Breast epithelium (tissue), 4 donors: ENCODE data around the gene LEP. TPM values are rescaled to one million over a fixed set of nuclear protein-coding genes. Genes with fewer than 3 reads are reported as not detected.
"Not testable (repeated sequence)": the region's sequence is repeated elsewhere in the genome, so short reads cannot be mapped to it uniquely, and the experiment has no call there.

Experiments used
- DNase-seq, 2 donors: peaks; one replicate each; pipeline ENCODE4 v3.0.0-alpha.2; 2019; ENCODE audit warnings: low spot score in 2 of 2
- H3K27ac ChIP-seq, 2 donors: fragments of 200-600 bp; sonication (generic) in 1 of 2; one replicate each; pipeline ENCODE4 v1.5.1; 2016 to 2019; ENCODE audit warnings: mild to moderate bottlenecking in 1 of 2
- H3K27me3 ChIP-seq, 2 donors: fragments of 200-600 bp; sonication (generic) in 1 of 2; one replicate each; pipeline versions ENCODE4 v1.5.1 to v1.6.0; 2017 to 2019; ENCODE audit warnings: control low read depth in 1 of 2, mild to moderate bottlenecking in 1 of 2
- H3K36me3 ChIP-seq: fragments of 200-600 bp; one replicate; pipeline ENCODE4 v1.5.1; 2019
- H3K4me1 ChIP-seq, 2 donors: fragments of 200-600 bp; sonication (generic); one replicate each; pipeline ENCODE4 v1.5.1; 2016 to 2019; ENCODE audit warnings: control low read depth in 1 of 2
- H3K4me3 ChIP-seq, 3 donors: fragments of 200-600 bp; sonication (generic); 1 replicate in 2 of 3; 2 replicates in 1 of 3; pipeline ENCODE4 v1.5.1; 2016 to 2019; ENCODE audit warnings: mild to moderate bottlenecking in 3 of 3, moderate library complexity in 2 of 3
- H3K9me3 ChIP-seq, 2 donors: fragments of 200-600 bp; sonication (generic) in 1 of 2; one replicate each; pipeline ENCODE4 v1.5.1; 2016 to 2019; ENCODE audit warnings: control low read depth in 1 of 2
- CTCF ChIP-seq, 3 donors: fragments of 450-650 bp; IDR thresholded peaks; one replicate each; pipeline ENCODE4 v1.5.1; 2016 to 2017; ENCODE audit warnings: antibody characterized with exemption in 3 of 3, mild to moderate bottlenecking in 3 of 3, moderate library complexity in 3 of 3
- POLR2A ChIP-seq: fragments of 450-650 bp; IDR thresholded peaks from one replicate; pipeline ENCODE4 v1.6.1; 2016; ENCODE audit warnings: antibody characterized with exemption, mild to moderate bottlenecking, moderate library complexity
- POLR2AphosphoS5 ChIP-seq, 3 donors: sonication (generic); formaldehyde crosslinking; IDR thresholded peaks; one replicate each; pipeline ENCODE4 v1.6.1; 2017; ENCODE audit warnings: antibody characterized with exemption in 3 of 3
- intact Hi-C: fragments of 100-400 bp; cut with DNase I; formaldehyde crosslinking; loops from one replicate; pipeline ENCODE4 v1.15.1; 2023; ENCODE audit warnings: low total_unique reads
- total RNA-seq, 3 donors: library from RNA; depleted of rRNA; stranded (reverse); fragments of >200 nt; gene quantifications; one replicate each; pipeline ENCODE4 v1.1.0, GENCODE V29; 2016

LEP gene
- total RNA-seq, 3 donors from 2014 or later, result 41.6 to 498 (median 48.2) TPM

GRCh38 chr7:128281605-128282380 lies 40.7 kb downstream of the LEP start:
- TF ChIP-seq POLR2A, result no peak
- no peak for TF ChIP-seq POLR2AphosphoS5 (IDR thresholded peaks at IDR 0.05)
- no peak for TF ChIP-seq CTCF (IDR thresholded peaks at IDR 0.05)
- H3K36me3 ChIP-seq, result no peaks in the 10 kb centered on the region
- H3K9me3 ChIP-seq, result peaks cover 17 to 18% of the 10 kb centered on the region in 2 donors
- intact Hi-C loops, result no loop called here
- no peak overlapping the region for H3K4me3 ChIP-seq
- H3K27ac ChIP-seq, result no peak overlapping the region
- no peaks in the 10 kb centered on the region for H3K27me3 ChIP-seq
- H3K4me1 ChIP-seq, result no peaks in the 10 kb centered on the region
- no peak for DNase-seq

GRCh38 chr7:128284102-128284501 lies 43.0 kb downstream of the LEP start:
- no peak for DNase-seq
- intact Hi-C loops, result no loop called here
- Histone ChIP-seq H3K9me3 (peaks cover 16 to 18% of the 10 kb centered on the region in 2 donors), H3K4me3 (no peak overlapping the region), H3K36me3 (no peaks in the 10 kb centered on the region), H3K27ac (no peak overlapping the region), H3K4me1 (no peaks in the 10 kb centered on the region), H3K27me3 (no peaks in the 10 kb centered on the region)
- TF ChIP-seq CTCF (IDR thresholded peaks at IDR 0.05), result no peak
- TF ChIP-seq POLR2AphosphoS5 (IDR thresholded peaks at IDR 0.05), result no peak
- no peak for TF ChIP-seq POLR2A

GRCh38 chr7:128287556-128287955 lies 46.5 kb downstream of the LEP start:
- DNase-seq, result no peak
- Histone ChIP-seq H3K4me3 (no peak overlapping the region), H3K36me3 (no peaks in the 10 kb centered on the region), H3K4me1 (no peaks in the 10 kb centered on the region), H3K9me3 (no peaks in the 10 kb centered on the region), H3K27me3 (no peaks in the 10 kb centered on the region), H3K27ac (no peak overlapping the region)
- intact Hi-C loops, result no loop called here
- TF ChIP-seq POLR2A, result no peak
- no peak for TF ChIP-seq CTCF (IDR thresholded peaks at IDR 0.05)
- TF ChIP-seq POLR2AphosphoS5 (IDR thresholded peaks at IDR 0.05), result no peak

GRCh38 chr7:128298004-128298403 lies 56.9 kb downstream of the LEP start:
- H3K4me1 ChIP-seq, DNase-seq, H3K27me3 ChIP-seq, intact Hi-C loops, H3K36me3 ChIP-seq, H3K9me3 ChIP-seq, H3K27ac ChIP-seq, H3K4me3 ChIP-seq: not testable (repeated sequence)

GRCh38 chr7:128299109-128299607 lies 58.1 kb downstream of the LEP start:
- Histone ChIP-seq H3K27me3 (no peaks in the 10 kb centered on the region), H3K36me3 (no peaks in the 10 kb centered on the region), H3K27ac (no peak overlapping the region), H3K9me3 (no peaks in the 10 kb centered on the region), H3K4me1 (no peaks in the 10 kb centered on the region), H3K4me3 (no peak overlapping the region)
- intact Hi-C loops, result no loop called here
- TF ChIP-seq POLR2A, result no peak
- TF ChIP-seq POLR2AphosphoS5 (IDR thresholded peaks at IDR 0.05), result no peak
- no peak for TF ChIP-seq CTCF (IDR thresholded peaks at IDR 0.05)
- no peak for DNase-seq
